Muscle layer of colon (tissue), 2 donors: Measurements from ENCODE around the gene SPNS3.

Experiments used
- H3K27ac ChIP-seq: one replicate; pipeline ENCODE4 v1.7.0; 2013; ENCODE audit warnings: low read depth, mild to moderate bottlenecking, low read length, moderate library complexity
- H3K27me3 ChIP-seq, 2 donors: one replicate each; pipeline ENCODE4 v1.7.0; 2013; ENCODE audit warnings: low read length in 2 of 2, mild to moderate bottlenecking in 2 of 2; ENCODE audit not compliant: insufficient read depth in 2 of 2, control insufficient read depth in 1 of 2
- H3K36me3 ChIP-seq: one replicate; pipeline ENCODE4 v1.7.0; 2013; ENCODE audit warnings: mild to moderate bottlenecking, low read length; ENCODE audit not compliant: insufficient read depth
- H3K4me1 ChIP-seq: one replicate; pipeline ENCODE4 v1.7.0; 2013; ENCODE audit warnings: mild to moderate bottlenecking, low read length; ENCODE audit not compliant: insufficient read depth
- H3K4me3 ChIP-seq, 2 donors: one replicate each; pipeline ENCODE4 v1.7.0; 2013; ENCODE audit warnings: low read length in 2 of 2, low read depth in 1 of 2, mild to moderate bottlenecking in 1 of 2, moderate library complexity in 1 of 2
- H3K9ac ChIP-seq: one replicate; pipeline ENCODE4 v1.7.0; 2013; ENCODE audit warnings: low read length
- H3K9me3 ChIP-seq: one replicate; pipeline ENCODE4 v1.7.0; 2013; ENCODE audit warnings: mild to moderate bottlenecking, low read length
- donor health status: abdominal sarcoma.
- donor health status: Adenocarcinoma of cecum.

SPNS3 gene

DNA sequence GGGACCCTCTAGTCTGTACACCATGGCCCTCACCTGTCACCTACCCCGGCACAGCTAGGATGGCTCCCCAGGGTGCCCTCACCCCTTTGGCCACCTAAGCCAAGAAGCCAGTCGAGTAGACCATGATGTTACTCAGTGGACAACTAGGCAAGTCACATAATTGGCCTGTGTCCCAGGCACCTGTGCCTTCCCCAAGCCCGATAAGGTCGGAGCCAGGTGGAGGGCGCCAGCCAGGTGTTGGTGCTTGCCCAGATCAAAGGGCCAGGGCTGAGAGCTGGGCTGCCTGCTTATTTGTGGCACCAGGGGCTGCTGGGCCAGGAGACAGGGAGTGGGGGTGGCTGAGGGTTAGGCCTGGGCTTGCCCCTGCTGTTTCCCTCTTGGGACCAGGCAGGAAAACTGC lies 81.8 kb downstream of the SPNS3 start:
- H3K4me1 ChIP-seq: no peaks in the 10 kb centered on the region
- H3K4me3 ChIP-seq: no peak overlapping the region
- H3K9ac ChIP-seq: no peak overlapping the region
- no peaks in the 10 kb centered on the region for H3K9me3 ChIP-seq
- H3K27ac ChIP-seq: no peak overlapping the region
- H3K36me3 ChIP-seq: no peaks in the 10 kb centered on the region
- H3K27me3 ChIP-seq: no peaks in the 10 kb centered on the region

GRCh38 chr17:4516735-4517134 lies 83.0 kb downstream of the SPNS3 start:
- Histone ChIP-seq H3K36me3 (no peaks in the 10 kb centered on the region), H3K27me3 (no peaks in the 10 kb centered on the region), H3K27ac (no peak overlapping the region), H3K9me3 (no peaks in the 10 kb centered on the region), H3K4me1 (peaks cover 5% of the 10 kb centered on the region), H3K4me3 (no peak overlapping the region), H3K9ac (no peak overlapping the region)

- H3K9me3 ChIP-seq: no peaks in the 10 kb centered on the region
- H3K4me3 ChIP-seq: no peak overlapping the region
- H3K9ac ChIP-seq: no peak overlapping the region
- no peak overlapping the region for H3K27ac ChIP-seq
- peaks cover 5% of the 10 kb centered on the region for H3K4me1 ChIP-seq
- no peaks in the 10 kb centered on the region for H3K36me3 ChIP-seq
- H3K27me3 ChIP-seq: no peaks in the 10 kb centered on the region
These were observed 85.2 kb downstream of the SPNS3 start for GRCh38 chr17:4518901-4519300.

DNA sequence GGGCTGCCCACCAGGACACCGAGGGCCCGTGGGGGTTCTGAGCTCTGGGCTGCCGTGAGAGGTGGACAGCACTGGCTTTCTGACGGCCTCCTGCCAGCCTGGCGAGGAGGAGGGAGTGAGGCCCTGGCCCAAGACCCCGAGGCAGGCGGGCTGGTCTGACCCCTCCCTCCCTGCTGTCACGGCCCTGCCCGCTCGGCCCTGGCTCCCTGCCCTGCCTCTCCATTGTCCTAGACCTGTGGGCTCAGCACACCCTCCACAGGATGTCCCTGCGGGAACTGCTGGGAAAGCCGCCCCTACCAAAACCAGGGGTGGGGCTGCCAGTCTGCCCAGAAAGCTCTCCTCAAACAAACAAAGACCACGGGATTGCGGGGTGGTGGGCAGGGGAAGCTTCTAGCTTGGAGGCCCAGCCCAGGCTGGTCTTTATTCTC lies 85.6 kb downstream of the SPNS3 start:
- H3K9ac ChIP-seq: no peak overlapping the region
- peaks cover 5% of the 10 kb centered on the region for H3K4me1 ChIP-seq
- H3K27me3 ChIP-seq: no peaks in the 10 kb centered on the region
- H3K36me3 ChIP-seq: no peaks in the 10 kb centered on the region
- H3K27ac ChIP-seq: no peak overlapping the region
- no peak overlapping the region for H3K4me3 ChIP-seq
- no peaks in the 10 kb centered on the region for H3K9me3 ChIP-seq

DNA sequence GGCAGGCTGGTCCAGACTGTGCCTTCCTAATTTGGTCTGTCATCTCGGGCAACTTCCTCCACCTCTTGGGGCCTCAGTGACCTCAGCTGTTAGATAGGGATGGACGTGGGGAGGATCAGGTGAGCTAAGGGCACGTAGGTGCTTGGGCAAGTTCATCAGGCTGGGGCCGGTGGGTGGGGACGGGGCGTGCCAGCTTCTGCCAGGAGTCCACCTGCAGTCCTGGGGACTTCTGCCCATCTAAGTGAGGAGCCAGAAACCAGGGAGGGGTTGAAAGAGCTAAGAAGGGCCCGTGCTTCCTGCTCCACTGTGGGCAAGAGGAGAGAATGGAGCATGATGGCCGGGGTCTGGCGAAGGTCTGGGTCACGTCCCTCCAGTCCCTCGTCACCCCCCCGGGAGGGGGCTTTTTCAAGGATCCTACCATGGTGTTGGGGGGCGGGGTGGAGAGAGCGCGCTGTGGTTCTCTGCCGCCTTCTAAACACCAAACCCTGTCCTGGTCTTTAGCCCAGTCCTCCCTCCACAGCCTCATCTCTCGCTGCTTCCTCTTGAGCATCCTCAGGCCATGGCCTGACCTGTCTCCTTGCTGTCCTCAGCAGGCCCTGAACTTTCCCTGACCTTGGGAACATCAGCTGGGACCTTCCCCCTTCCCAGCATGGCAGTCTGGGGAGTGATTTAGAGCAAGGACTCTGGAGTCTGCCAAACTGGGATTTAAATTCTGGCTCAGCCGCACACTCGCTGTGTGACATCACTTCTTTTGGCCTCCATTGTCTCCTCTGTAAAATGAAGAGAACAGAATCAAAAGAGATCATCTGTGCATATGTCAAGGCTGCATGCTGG lies 86.5 kb downstream of the SPNS3 start:
- peaks cover 5% of the 10 kb centered on the region for H3K4me1 ChIP-seq
- no peak overlapping the region for H3K9ac ChIP-seq

GRCh38 chr17:4520894-4521600 lies 87.3 kb downstream of the SPNS3 start:
- Histone ChIP-seq H3K27ac (no peak overlapping the region), H3K4me3 (no peak overlapping the region), H3K9ac (no peak overlapping the region), H3K4me1 (peaks cover 5% of the 10 kb centered on the region), H3K36me3 (no peaks in the 10 kb centered on the region), H3K9me3 (no peaks in the 10 kb centered on the region), H3K27me3 (no peaks in the 10 kb centered on the region)

More for the DNA sequence above, 86.5 kb downstream of the SPNS3 start:
- Histone ChIP-seq H3K9me3 (no peaks in the 10 kb centered on the region), H3K27ac (no peak overlapping the region), H3K36me3 (no peaks in the 10 kb centered on the region), H3K4me3 (no peak overlapping the region), H3K27me3 (no peaks in the 10 kb centered on the region)

DNA sequence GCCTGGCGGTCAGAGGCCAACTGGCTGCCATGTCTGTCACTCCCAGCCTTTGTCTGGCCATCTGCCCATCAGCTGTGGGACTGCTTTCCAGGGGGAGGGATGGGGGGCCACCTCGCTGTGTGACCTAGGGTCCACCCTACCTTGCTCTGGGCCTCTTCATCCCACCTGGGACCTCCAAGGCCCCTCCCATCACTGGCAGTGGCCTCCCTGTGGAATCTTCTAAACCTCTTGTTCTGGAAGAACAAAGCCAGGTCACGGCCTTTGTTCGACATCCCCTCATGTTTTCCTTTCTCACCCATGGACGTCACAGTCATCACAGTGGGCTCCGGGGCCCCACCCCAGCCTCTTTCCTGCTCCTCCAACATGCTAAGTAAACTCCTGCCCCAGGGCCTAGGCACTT lies 88.9 kb downstream of the SPNS3 start:
- Histone ChIP-seq H3K27me3 (no peaks in the 10 kb centered on the region), H3K9me3 (no peaks in the 10 kb centered on the region), H3K27ac (no peak overlapping the region), H3K36me3 (no peaks in the 10 kb centered on the region), H3K4me1 (peaks cover 5% of the 10 kb centered on the region), H3K4me3 (no peak overlapping the region), H3K9ac (no peak overlapping the region)

GRCh38 chr17:4523946-4524345 lies 90.2 kb downstream of the SPNS3 start:
- H3K9me3 ChIP-seq: no peaks in the 10 kb centered on the region
- H3K4me3 ChIP-seq: no peak overlapping the region
- peaks cover 5% of the 10 kb centered on the region for H3K4me1 ChIP-seq
- H3K36me3 ChIP-seq: no peaks in the 10 kb centered on the region
- no peak overlapping the region for H3K9ac ChIP-seq
- H3K27me3 ChIP-seq: no peaks in the 10 kb centered on the region
- no peak overlapping the region for H3K27ac ChIP-seq

GRCh38 chr17:4525691-4526397 lies 92.1 kb downstream of the SPNS3 start:
- H3K36me3 ChIP-seq: no peaks in the 10 kb centered on the region
- H3K4me3 ChIP-seq: no peak overlapping the region
- no peak overlapping the region for H3K27ac ChIP-seq
- H3K9me3 ChIP-seq: no peaks in the 10 kb centered on the region
- no peaks in the 10 kb centered on the region for H3K27me3 ChIP-seq
- no peak overlapping the region for H3K9ac ChIP-seq
- H3K4me1 ChIP-seq: peaks cover 5% of the 10 kb centered on the region

- H3K27ac ChIP-seq: no peak overlapping the region
- H3K4me1 ChIP-seq: no peaks in the 10 kb centered on the region
- no peaks in the 10 kb centered on the region for H3K9me3 ChIP-seq
- H3K36me3 ChIP-seq: no peaks in the 10 kb centered on the region
- no peak overlapping the region for H3K4me3 ChIP-seq
- H3K27me3 ChIP-seq: no peaks in the 10 kb centered on the region
- H3K9ac ChIP-seq: no peak overlapping the region
These were observed 93.4 kb downstream of the SPNS3 start for GRCh38 chr17:4527134-4527533.

- Histone ChIP-seq H3K9ac (no peak overlapping the region), H3K36me3 (no peaks in the 10 kb centered on the region), H3K4me3 (no peak overlapping the region), H3K27ac (no peak overlapping the region), H3K9me3 (no peaks in the 10 kb centered on the region), H3K4me1 (no peaks in the 10 kb centered on the region), H3K27me3 (no peaks in the 10 kb centered on the region)
These were observed 93.9 kb downstream of the SPNS3 start for GRCh38 chr17:4527566-4528125.
